Testis (tissue), 2 donors: Measurements from ENCODE around the gene UBAC1.

ENCODE experiments used
- CTCF ChIP-seq, 3 experiments: fragments of 450-650 bp in 2 of 3; fragments of 200-600 bp in 1 of 3; sonication (generic) in 1 of 3; IDR thresholded peaks; one replicate each; pipeline ENCODE4 v1.5.1; 2016 to 2019; ENCODE audit warnings: antibody characterized with exemption in 3 of 3, mild to moderate bottlenecking in 2 of 3, moderate library complexity in 1 of 3
- POLR2A ChIP-seq: fragments of 450-650 bp; IDR thresholded peaks from one replicate; pipeline ENCODE4 v1.6.1; 2017; ENCODE audit warnings: antibody characterized with exemption, mild to moderate bottlenecking, moderate library complexity

GRCh38 chr9:135888126-135888765 is 72.9 kb downstream of the UBAC1 start:
- TF ChIP-seq POLR2A (no peak), CTCF (IDR thresholded peaks at IDR 0.05) (no peak)
